H1 (cell line): Measurements from ENCODE around the gene GLG1. TPM values are rescaled to one million over a fixed set of nuclear protein-coding genes. Genes with fewer than 3 reads are reported as not detected.

Experiments used
- CTCF ChIA-PET: fragments of 300-600 bp; sonication (Branson Sonifier 250); formaldehyde crosslinking; loops from one replicate; lab custom pipeline; 2021; ENCODE audit not compliant: partially characterized antibody; lab: Charles Lee
- POLR2A ChIA-PET: fragments of 300-600 bp; sonication (Branson Sonifier 250); formaldehyde crosslinking; loops from one replicate; lab custom pipeline; 2021; ENCODE audit warnings: inconsistent platforms; ENCODE audit not compliant: partially characterized antibody; lab: Charles Lee
- DNase-seq, 2 experiments: peaks; one replicate each; pipeline versions ENCODE4 v3.0.0 to v3.0.0-alpha.2; 2010 to 2022; ENCODE audit warnings: low spot score in 2 of 2, low read depth in 1 of 2, mixed read lengths in 1 of 2
- FAIRE-seq: peaks from 2 replicates; lab custom pipeline; 2011; peaks lifted over from hg19 to GRCh38; lab: Jason Lieb, UNC
- H2AFZ ChIP-seq: 2 replicates; pipeline ENCODE4 v1.8.1; 2012; ENCODE audit warnings: low read length, inconsistent platforms
- H2AK5ac ChIP-seq: 2 replicates; pipeline ENCODE4 v1.6.1; 2013; ENCODE audit warnings: low read depth, low read length
- H2BK120ac ChIP-seq: replicated peaks from 2 replicates; pipeline ENCODE3; 2013; ENCODE audit warnings: low read depth, low read length, inconsistent platforms
- H2BK12ac ChIP-seq: 2 replicates; pipeline ENCODE4 v1.6.1; 2013; ENCODE audit warnings: low read depth, low read length
- H2BK15ac ChIP-seq: 2 replicates; pipeline ENCODE4 v1.6.1; 2013; ENCODE audit warnings: low read length
- H2BK20ac ChIP-seq: 2 replicates; pipeline ENCODE4 v1.6.1; 2013; ENCODE audit warnings: low read length
- H2BK5ac ChIP-seq: 2 replicates; pipeline ENCODE4 v1.6.1; 2013; ENCODE audit warnings: low read depth, low read length
- H3K14ac ChIP-seq: 2 replicates; pipeline ENCODE4 v1.6.1; 2013; ENCODE audit warnings: inconsistent platforms; ENCODE audit not compliant: insufficient read length
- H3K18ac ChIP-seq: 2 replicates; pipeline ENCODE4 v1.6.1; 2013; ENCODE audit warnings: low read length; ENCODE audit errors: extremely low read depth
- H3K23ac ChIP-seq: 2 replicates; pipeline ENCODE4 v1.6.1; 2013; ENCODE audit warnings: inconsistent platforms; ENCODE audit not compliant: insufficient read length
- H3K23me2 ChIP-seq: 2 replicates; pipeline ENCODE4 v1.6.1; 2013; ENCODE audit warnings: low read depth, low read length
- H3K27ac ChIP-seq: 2 replicates; pipeline ENCODE4 v1.6.1; 2011; ENCODE audit warnings: low read depth, low read length, inconsistent platforms
- H3K27me3 ChIP-seq, 4 experiments: replicated peaks in 1 of 4; 1 replicate in 1 of 4; 2 replicates in 3 of 4; pipeline versions ENCODE4 v1.6.1 to v1.8.1; 2011 to 2013; ENCODE audit warnings: low read length in 3 of 4, mild to moderate bottlenecking in 3 of 4, inconsistent platforms in 2 of 4, mixed read lengths in 2 of 4, moderate library complexity in 1 of 4; ENCODE audit not compliant: control insufficient read depth in 3 of 4, insufficient read depth in 3 of 4; ENCODE audit errors: extremely low read depth in 1 of 4
- H3K36me3 ChIP-seq, 4 experiments: 2 replicates each; pipeline versions ENCODE4 v1.6.1 to v1.8.1; 2011 to 2013; ENCODE audit warnings: mild to moderate bottlenecking in 4 of 4, low read length in 3 of 4, moderate library complexity in 2 of 4, control low read depth in 1 of 4, inconsistent platforms in 1 of 4; ENCODE audit not compliant: insufficient read depth in 4 of 4, control insufficient read depth in 2 of 4
- H3K4ac ChIP-seq: replicated peaks from 2 replicates; pipeline ENCODE3; 2013; ENCODE audit warnings: low read length, low read depth, mixed read lengths, inconsistent platforms; ENCODE audit not compliant: insufficient read length
- H3K4me1 ChIP-seq, 4 experiments: replicated peaks in 1 of 4; 1 replicate in 1 of 4; 2 replicates in 3 of 4; pipeline versions ENCODE4 v1.6.1 to v1.8.1; 2011 to 2013; ENCODE audit warnings: low read length in 3 of 4, inconsistent platforms in 2 of 4, mixed read lengths in 1 of 4; ENCODE audit not compliant: insufficient read depth in 4 of 4, control insufficient read depth in 3 of 4
- H3K4me2 ChIP-seq, 2 experiments: 2 replicates each; pipeline versions ENCODE4 v1.6.1 to v1.8.1; 2011 to 2013; ENCODE audit warnings: low read depth in 2 of 2, low read length in 2 of 2, control low read depth in 1 of 2, inconsistent platforms in 1 of 2, mild to moderate bottlenecking in 1 of 2; ENCODE audit not compliant: insufficient read depth in 1 of 2
- H3K4me3 ChIP-seq, 4 experiments: fragments of 200-600, 300-600 bp in 1 of 4; sonication (generic), shearing (Covaris generic), sonication (Bioruptor Twin) in 1 of 4; 2 replicates each; pipeline versions ENCODE4 v1.5.1 to v1.8.1; 2011 to 2016; ENCODE audit warnings: low read length in 4 of 4, low read depth in 3 of 4, control low read depth in 2 of 4, inconsistent platforms in 2 of 4, mild to moderate bottlenecking in 2 of 4, mixed read lengths in 1 of 4, moderate library complexity in 1 of 4; ENCODE audit not compliant: insufficient read depth in 2 of 4; ENCODE audit errors: extremely low read depth in 1 of 4
- H3K56ac ChIP-seq: replicated peaks from 2 replicates; pipeline ENCODE3; 2013; ENCODE audit warnings: low read depth, mild to moderate bottlenecking, mixed read lengths, low read length, inconsistent platforms; ENCODE audit not compliant: insufficient read length
- H3K79me1 ChIP-seq: 2 replicates; pipeline ENCODE4 v1.6.1; 2013; ENCODE audit warnings: low read depth, low read length, control low read depth
- H3K79me2 ChIP-seq, 2 experiments: 2 replicates each; pipeline versions ENCODE4 v1.6.1 to v1.8.1; 2012 to 2013; ENCODE audit warnings: low read length in 2 of 2, mild to moderate bottlenecking in 2 of 2, inconsistent platforms in 1 of 2; ENCODE audit not compliant: insufficient read depth in 2 of 2, control insufficient read depth in 1 of 2
- H3K9ac ChIP-seq, 4 experiments: replicated peaks in 1 of 4; 1 replicate in 1 of 4; 2 replicates in 3 of 4; pipeline versions ENCODE4 v1.6.1 to v1.8.1; 2011 to 2013; ENCODE audit warnings: low read depth in 3 of 4, low read length in 3 of 4, control low read depth in 2 of 4, mild to moderate bottlenecking in 2 of 4, moderate library complexity in 2 of 4, inconsistent platforms in 1 of 4; ENCODE audit errors: extremely low read depth in 1 of 4
- H3K9me3 ChIP-seq, 2 experiments: 2 replicates each; pipeline versions ENCODE4 v1.6.1 to v1.8.1; 2012 to 2013; ENCODE audit warnings: mild to moderate bottlenecking in 2 of 2, moderate library complexity in 2 of 2, control low read depth in 1 of 2, inconsistent platforms in 1 of 2, low read depth in 1 of 2, low read length in 1 of 2, mixed read lengths in 1 of 2; ENCODE audit not compliant: insufficient read depth in 2 of 2
- H4K20me1 ChIP-seq, 2 experiments: replicated peaks in 1 of 2; 2 replicates each; pipeline versions ENCODE3 to v1.8.1; 2011 to 2013; ENCODE audit warnings: inconsistent platforms in 2 of 2, low read length in 2 of 2, mild to moderate bottlenecking in 1 of 2; ENCODE audit not compliant: insufficient read depth in 2 of 2, control insufficient read depth in 1 of 2
- H4K5ac ChIP-seq: 2 replicates; pipeline ENCODE4 v1.6.1; 2013; ENCODE audit warnings: low read length, low read depth, mixed read lengths, inconsistent platforms; ENCODE audit not compliant: insufficient read length
- H4K8ac ChIP-seq: 2 replicates; pipeline ENCODE4 v1.8.0; 2013; ENCODE audit warnings: mild to moderate bottlenecking, moderate library complexity, low read length, inconsistent platforms; ENCODE audit not compliant: insufficient read depth; ENCODE audit errors: extremely low read depth
- H4K91ac ChIP-seq: replicated peaks from 2 replicates; pipeline ENCODE3; 2013; ENCODE audit warnings: low read length, mixed read lengths, inconsistent platforms; ENCODE audit not compliant: insufficient read length
- SIX5 ChIP-seq: IDR thresholded peaks from 2 replicates; pipeline ENCODE4 v1.6.1; 2011; ENCODE audit warnings: mild to moderate bottlenecking, low read depth, low read length
- WGBS, 2 experiments: shearing (Covaris generic) in 1 of 2; methylation state at CpG; one replicate each; pipeline versions ENCODE4 v1.1.6 to v1.1.7; 2013 to 2015; ENCODE audit warnings: low lambda C conversion rate in 2 of 2, mixed read lengths in 2 of 2, inconsistent platforms in 1 of 2, low coverage in 1 of 2, missing lambda C conversion rate in 1 of 2; ENCODE audit not compliant: insufficient replicate concordance in 2 of 2, insufficient coverage in 1 of 2, insufficient read length in 1 of 2; ENCODE audit errors: extremely low coverage in 1 of 2, missing lambda C conversion rate in 1 of 2; 5-methylcytosine and 5-hydroxymethylcytosine counted together
- polyA plus RNA-seq, 7 experiments: library from polyadenylated mRNA; depleted of rRNA in 3 of 7; stranded (reverse) in 5 of 7; unstranded in 2 of 7; fragments of >200 nt in 5 of 7; fragments of 200-250 nt in 2 of 7; gene quantifications; 1 replicate in 5 of 7; 2 replicates in 1 of 7; 4 replicates in 1 of 7; pipeline versions ENCODE4 v1.2.1 to v1.2.3, GENCODE V29; 2011 to 2013; ENCODE audit warnings: missing spikeins in 2 of 7, mixed read lengths in 2 of 7
- total RNA-seq: library from RNA; stranded (reverse); fragmentation: NEBNext Ultra II Directional; extraction: Animal tissue kit (Norgen Biotek cat#: 25700); gene quantifications from 2 replicates; pipeline ENCODE4 v1.2.1, GENCODE V29; 2021

GLG1 gene
- total and polyA plus RNA-seq, 2 of the 8 experiments (the other 6 are each of a cell fraction or from before 2014, with no cell fraction given) = 53.4 to 139 TPM

DNA sequence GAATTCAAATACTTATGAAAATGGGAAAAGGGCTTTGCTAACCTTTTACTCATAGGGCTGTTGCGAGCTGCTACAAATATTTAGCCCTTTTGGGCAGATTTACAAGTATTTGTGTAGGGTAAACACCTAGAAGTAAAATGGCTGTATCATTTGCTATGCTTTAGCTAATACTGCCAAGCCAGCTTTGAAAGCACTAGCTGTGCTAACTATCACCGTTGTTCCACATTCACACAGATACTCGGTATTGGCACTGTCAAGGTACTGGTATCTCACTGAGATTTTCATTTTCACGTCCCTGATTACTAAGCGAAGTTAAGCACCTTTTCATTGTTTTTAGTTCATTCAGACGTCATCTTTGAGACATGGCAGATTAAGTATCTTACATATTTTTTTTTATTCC, 84.8 kb downstream of the GLG1 start:
- no peak overlapping the region for H3K14ac ChIP-seq
- CTCF ChIA-PET = interaction anchor here (0.7 to 1.5 kb wide), 2 partner anchors 10 to 218 kb away, joined by 3 read pairs; no protein-coding TSS in a partner anchor
- no peak overlapping the region for H3K4me2 ChIP-seq
- TF ChIP-seq SIX5 = no peak

More for the DNA sequence above, 84.8 kb downstream of the GLG1 start:
- Histone ChIP-seq H3K23me2 (no peaks in the 10 kb centered on the region), H3K36me3 (peaks cover 0 to 5% (median 1%) of the 10 kb centered on the region in 4 experiments; a peak in 2 of 8 replicates), H3K18ac (no peak overlapping the region), H2BK15ac (no peak overlapping the region), H2AFZ (no peak overlapping the region), H3K79me2 (peaks cover 0 to 3% of the 10 kb centered on the region in 2 experiments; a peak in 2 of 4 replicates), H2BK12ac (no peak overlapping the region), H3K56ac (no peak overlapping the region), H2BK120ac (no peak overlapping the region), H4K20me1 (peaks cover 0 to 1% of the 10 kb centered on the region in 2 experiments), H3K9ac (no peak overlapping the region), H3K27me3 (no peaks in the 10 kb centered on the region), H2BK5ac (no peak overlapping the region), H2BK20ac (no peak overlapping the region), H3K79me1 (no peaks in the 10 kb centered on the region), H3K9me3 (0 out of 4 replicates have a peak, but pooled peaks cover 0 to 2% of the 10 kb centered on the region in 2 experiments), H3K4me3 (no peak overlapping the region), H3K4ac (no peak overlapping the region), H3K23ac (no peak overlapping the region), H4K91ac (no peak overlapping the region), H2AK5ac (no peak overlapping the region), H4K5ac (no peak overlapping the region), H3K4me1 (no peaks in the 10 kb centered on the region), H4K8ac (no peak overlapping the region), H3K27ac (no peak overlapping the region)
- no peak for FAIRE-seq
- POLR2A ChIA-PET = interaction anchor here (1.1 kb wide), 1 partner anchor 85 kb away, joined by 4 read pairs; the partner anchor contains the start of gene GLG1
- WGBS, 2 experiments = 93% methylated on average over 6 of the region's 6 CpGs; no CpG with 5 or more reads in 1 of the 2 experiments
- no peak for DNase-seq
